ENCODE data around the gene MEI1.

GRCh38 chr22:41674846-41675340, 24.4 kb upstream of the MEI1 start:
- no peak for TF ChIP-seq CTCF (conservative IDR thresholded peaks at IDR 0.05; ENCODE audit: low read depth, low read length)
- TF ChIP-seq POLR2A (IDR thresholded peaks at IDR 0.05; ENCODE audit: low read depth, low read length): no peak
- TF ChIP-seq CEBPB (IDR thresholded peaks at IDR 0.05; ENCODE audit: low read depth, low read length): no peak
